Activated CD4-positive, alpha-beta T cell treated with anti-CD3 and anti-CD28 coated beads, Interleukin-2, Interleukin-4, amounts not matched to agents 100 ng/mL and 50 ng/mL, durations not matched to agents 16 hours and 8 hours (primary cell): Measurements from ENCODE around the gene LPCAT3.
"Not testable (repeated sequence)": the region's sequence is repeated elsewhere in the genome, so short reads cannot be mapped to it uniquely, and the experiment has no call there.

ENCODE experiments used
- DNase-seq: peaks from one replicate; pipeline ENCODE4 v3.0.0-alpha.2; 2020; ENCODE audit warnings: low spot score

LPCAT3 gene

GRCh38 chr12:7035463-7035862, 17.2 kb upstream of the LPCAT3 start:
- no peak for DNase-seq

DNA sequence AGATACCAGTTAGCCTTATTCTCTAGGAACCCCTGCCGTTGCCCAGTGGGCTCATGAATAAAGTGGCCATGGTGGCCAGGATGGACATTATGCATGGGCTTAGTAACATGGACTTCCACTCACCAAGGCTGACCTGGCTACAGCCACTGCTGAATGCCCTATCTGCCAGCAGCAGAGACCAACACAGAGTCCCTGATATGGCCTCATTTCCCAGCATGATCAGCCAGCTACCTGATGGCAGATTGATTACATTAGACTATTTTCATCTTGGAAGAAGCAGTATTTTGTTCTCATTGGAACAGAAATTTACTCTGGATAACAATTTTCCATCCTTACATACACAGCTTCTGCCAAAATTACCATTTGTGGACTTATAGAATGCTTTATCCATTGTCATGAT, 16.2 kb upstream of the LPCAT3 start:
- DNase-seq: no peak

- no peak for DNase-seq
Measured at GRCh38 chr12:7032990-7033389, 14.7 kb upstream of the LPCAT3 start.

- DNase-seq: no peak
Measured at GRCh38 chr12:7031306-7031705, 13.0 kb upstream of the LPCAT3 start.

GRCh38 chr12:7026854-7027253, 8.6 kb upstream of the LPCAT3 start:
- DNase-seq: no peak

DNA sequence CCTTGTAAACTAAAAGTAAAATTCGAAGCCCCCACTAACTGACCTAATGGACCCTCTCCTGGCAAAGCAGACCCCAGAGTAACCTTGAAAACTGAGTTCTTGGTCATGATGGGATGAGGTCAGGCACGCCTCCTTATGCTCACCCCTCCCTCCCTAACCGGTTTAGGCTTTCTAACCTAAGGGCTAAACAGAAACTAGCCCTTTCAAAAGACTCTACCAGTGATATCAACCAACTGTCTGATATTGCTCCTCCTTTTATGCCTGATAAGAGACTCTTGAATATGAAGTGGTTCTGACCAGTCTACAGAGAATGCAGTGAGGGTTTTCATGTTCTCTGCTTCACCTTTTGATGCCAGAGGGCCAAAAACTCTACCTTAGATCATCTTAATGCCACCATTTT, 4.8 kb upstream of the LPCAT3 start:
- DNase-seq: no peak

GRCh38 chr12:7021956-7022355, 3.7 kb upstream of the LPCAT3 start:
- no peak for DNase-seq

DNA sequence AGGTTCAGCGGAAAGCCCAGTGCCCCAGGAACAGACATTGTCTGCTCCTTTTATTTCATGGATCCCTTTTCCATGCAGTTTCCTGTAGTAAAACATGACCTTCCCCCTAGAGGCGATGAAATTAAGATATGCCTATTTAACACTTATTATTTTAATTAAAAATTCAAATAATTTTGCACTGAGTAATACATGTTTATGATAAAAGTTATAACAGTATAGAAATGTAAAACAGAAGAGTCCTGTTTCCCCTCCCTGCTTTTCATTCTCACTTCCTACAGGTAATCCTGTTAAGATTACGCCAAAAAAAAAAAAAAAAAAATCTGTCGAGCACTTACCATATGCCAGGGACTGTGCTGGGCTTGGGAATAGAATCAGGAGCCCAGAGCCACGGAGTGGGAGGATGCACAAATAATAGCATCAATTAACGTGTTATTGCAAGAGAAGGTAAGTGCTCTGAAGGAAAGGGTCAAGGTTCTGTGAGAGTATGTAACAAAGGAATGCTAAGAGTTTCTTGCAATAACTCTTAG, 830 bp upstream of the LPCAT3 start:
- DNase-seq: no peak

- peak; percentile 19 for DNase-seq
Measured at GRCh38 chr12:7017870-7018349, 366 bp downstream of the LPCAT3 start.

DNA sequence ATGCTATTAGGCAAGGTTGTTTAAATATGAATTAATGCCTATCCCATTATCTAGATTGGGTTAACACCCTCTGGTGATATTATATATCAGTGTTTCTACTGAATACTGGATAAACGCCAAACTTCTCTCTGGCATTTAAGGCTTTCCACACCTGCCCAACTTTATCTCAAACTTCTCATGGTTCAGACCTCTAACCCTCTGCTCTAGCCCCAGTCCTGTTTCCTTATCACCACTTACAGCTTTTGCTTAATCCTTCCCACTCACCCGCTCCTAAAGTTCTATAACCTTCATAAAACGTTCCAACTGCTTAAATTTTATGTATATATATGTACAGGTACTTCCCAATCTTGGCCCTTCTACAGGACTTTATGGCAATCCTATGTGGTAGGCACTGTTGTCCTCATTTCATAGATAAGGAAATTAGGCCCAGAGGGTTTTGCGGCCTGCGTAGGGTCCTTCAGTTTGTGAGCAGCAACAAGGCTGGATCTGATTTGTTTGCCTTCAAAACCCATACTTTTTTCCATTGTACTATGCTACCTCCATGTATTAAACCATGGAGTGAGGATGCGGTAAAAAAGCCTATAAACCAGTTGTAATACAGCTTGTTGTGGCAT, 1.2 kb downstream of the LPCAT3 start:
- no peak for DNase-seq

DNA sequence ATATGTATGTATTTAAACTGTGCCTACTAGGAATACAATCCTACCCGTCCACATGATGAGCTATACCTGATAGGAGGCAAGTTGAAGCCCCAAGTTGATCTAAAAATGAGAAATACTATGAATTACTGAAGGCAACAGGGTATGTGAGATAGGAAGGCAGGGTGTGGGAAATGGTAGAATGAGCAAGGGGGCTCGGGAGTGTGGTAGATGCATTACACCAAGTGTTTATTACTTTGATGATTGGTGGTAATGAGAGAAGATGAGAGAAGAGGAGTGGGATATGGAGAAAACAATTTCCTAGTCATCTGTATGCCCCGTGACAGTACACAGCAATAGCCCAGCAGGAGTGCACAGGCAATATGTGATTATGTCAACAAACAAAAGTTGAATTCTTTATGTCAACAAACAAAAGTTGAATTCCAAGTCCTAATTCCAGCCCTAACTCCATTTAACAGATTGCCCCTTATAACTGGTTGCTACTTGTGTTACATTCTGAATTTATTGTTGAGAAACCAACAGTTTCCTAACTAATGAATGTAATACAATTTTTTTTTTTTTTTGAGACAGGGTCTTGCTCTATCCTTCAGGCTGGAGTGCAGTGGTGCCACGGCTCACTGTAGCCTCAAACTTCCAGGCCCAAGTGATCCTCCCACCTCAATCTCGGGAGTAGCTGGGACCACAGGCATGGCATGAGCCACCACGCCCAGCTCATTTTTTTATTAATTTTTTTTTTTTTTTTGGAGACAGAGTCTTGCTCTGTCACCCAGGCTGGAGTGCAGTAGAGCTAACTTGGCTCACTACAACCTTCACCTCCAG, 2.5 kb downstream of the LPCAT3 start:
- no peak for DNase-seq

- no peak for DNase-seq
Measured at GRCh38 chr12:7013101-7013500, 5.2 kb downstream of the LPCAT3 start.

DNA sequence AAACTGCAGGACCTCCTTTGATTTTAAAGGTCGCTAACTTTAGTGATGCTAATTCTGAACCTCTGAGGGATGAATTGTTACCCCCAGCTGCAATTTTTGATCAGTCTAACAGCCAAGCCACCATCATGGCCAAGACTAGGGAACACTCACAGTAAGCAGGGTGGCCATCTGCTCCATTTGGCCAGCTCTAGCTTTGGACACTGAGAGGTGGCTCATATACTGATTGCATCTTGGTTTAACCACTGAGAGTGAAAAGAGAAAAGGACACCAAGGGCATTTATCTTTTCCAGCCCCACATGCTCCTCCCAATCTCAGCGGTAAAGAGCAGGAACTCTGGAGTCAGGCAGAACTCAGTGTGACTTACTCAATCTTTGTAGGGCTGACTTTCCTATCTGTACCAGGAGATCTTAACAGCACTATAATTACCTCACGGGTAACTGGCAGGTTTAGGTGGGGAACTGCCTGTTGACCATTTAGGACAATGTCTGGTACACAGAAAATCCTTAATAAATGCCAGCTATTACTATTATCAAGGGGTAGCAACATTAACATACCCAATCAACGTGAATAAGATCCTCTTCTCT, 6.2 kb downstream of the LPCAT3 start:
- DNase-seq: no peak

GRCh38 chr12:7011398-7011797, 6.9 kb downstream of the LPCAT3 start:
- DNase-seq: not testable (repeated sequence)

DNA sequence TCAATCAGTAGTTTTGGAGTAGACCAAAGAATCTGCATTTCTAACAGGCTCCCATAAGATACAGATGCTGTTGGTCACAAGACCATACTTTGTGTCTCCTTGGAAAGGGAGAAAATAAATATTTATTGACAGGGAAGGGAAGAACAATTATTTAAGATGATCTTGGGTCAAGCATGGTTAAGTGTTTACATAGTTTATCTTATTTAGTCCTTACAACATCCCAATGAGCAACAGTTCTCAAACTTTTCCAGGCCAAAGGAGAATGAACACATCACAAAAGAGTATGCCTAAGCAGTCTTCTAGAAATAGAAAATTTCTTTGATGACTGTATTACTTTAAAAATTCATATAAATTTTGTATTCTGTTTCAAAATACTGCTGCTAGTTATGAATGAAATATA, 8.8 kb downstream of the LPCAT3 start:
- DNase-seq: no peak

- no peak for DNase-seq
Measured at GRCh38 chr12:7008864-7009263, 9.4 kb downstream of the LPCAT3 start.

DNA sequence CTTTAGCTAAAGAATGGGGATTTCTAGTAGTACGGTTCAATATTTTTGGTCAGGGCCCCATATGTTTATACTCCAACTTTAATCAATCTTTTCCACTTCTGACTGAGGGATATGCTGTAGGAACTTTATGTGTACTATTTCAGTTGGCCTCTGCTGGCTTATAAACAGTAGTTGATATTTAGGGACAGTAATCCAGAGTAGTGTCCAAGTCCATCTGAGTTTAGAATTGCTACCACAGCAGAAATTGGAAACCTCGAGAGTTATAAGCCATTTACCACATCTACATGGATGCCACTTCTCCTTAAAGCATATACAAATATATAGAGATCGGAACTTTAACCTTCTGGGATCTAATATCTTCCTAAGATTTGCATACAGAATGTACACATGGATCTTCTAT, 11.6 kb downstream of the LPCAT3 start:
- no peak for DNase-seq

DNA sequence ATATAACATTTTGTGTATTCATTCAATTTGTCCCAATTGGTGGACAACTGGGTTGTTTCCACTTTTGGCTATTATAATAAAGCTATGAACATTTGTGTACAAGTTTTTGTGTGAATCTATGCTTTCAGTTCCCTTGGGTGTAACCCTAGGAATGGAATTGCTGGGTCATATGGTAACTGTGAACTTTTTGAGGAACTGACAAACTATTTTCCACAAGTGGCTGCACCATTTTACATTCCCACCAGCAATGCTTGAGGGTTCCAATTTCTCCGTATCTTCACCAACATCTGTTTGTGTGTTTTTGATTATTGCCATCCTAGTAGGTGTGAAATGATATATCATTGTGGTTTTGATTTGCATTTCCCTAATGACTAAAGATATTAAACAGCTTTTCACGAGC, 13.0 kb downstream of the LPCAT3 start:
- DNase-seq: no peak

DNA sequence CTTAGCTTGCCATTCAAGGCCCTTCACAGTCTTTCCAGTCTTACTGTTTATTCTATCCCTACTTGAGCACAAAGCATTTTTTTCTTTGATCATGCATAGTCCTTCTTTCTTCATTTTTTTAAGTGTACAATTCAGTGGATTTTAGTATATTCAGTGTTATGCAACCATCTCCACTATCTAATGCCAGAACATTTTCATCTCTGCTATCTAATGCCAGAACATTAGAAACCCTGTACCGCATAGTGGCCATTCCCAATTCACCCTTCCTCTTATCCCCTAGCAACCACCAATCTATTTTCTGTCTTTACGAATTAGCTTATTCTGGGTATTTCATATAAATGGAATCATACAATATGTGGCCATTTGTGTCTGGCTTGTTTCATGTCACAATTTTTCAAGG, 13.4 kb downstream of the LPCAT3 start:
- DNase-seq: no peak

DNA sequence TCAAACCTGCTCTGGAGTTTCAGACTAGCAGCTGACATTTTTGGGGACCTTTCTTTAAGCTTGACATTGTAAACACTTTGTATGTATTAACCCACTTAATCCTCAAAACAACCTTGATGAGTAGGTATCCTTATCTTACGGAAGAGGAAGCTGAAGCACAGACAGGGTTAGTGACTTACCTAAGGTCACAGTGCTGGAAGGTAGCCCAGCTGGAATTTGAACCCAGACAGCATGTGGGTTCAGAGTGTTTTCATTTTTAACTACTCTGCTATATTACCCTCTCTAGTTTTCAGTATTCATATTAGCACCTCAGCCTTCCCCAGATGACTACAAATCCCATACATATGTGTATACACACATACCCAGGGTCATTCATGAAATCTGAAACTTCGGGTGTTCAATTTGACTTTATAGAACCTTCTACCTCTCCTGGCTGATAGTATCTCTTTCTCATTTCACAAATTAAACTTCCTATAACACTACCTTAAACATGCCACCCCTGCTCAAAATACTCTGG, 13.9 kb downstream of the LPCAT3 start:
- peak; percentile 6 for DNase-seq

GRCh38 chr12:7001921-7002591, 16.2 kb downstream of the LPCAT3 start:
- DNase-seq: no peak

- no peak for DNase-seq
Measured at GRCh38 chr12:6998715-6999451, 19.4 kb downstream of the LPCAT3 start.
